OCI-LY7 (cell line): ENCODE results near the gene EPS15.

Source experiments
- EZH2phosphoT487 ChIP-seq: fragments of 200-600 bp; sonication (generic); IDR thresholded peaks from 2 replicates; pipeline ENCODE4 v1.6.1; 2018; ENCODE audit warnings: low read depth, borderline replicate concordance, mild to moderate bottlenecking, mixed run types, antibody characterized with exemption, low read length, moderate library complexity, mixed read lengths
- TF ChIP-seq, protein P1 (sequence below): fragments of 200-600 bp; sonication (generic); conservative IDR thresholded peaks from 2 replicates; pipeline ENCODE4 v1.5.1; 2014; ENCODE audit warnings: mild to moderate bottlenecking, antibody characterized with exemption, low read length, moderate library complexity, mixed read lengths

DNA sequence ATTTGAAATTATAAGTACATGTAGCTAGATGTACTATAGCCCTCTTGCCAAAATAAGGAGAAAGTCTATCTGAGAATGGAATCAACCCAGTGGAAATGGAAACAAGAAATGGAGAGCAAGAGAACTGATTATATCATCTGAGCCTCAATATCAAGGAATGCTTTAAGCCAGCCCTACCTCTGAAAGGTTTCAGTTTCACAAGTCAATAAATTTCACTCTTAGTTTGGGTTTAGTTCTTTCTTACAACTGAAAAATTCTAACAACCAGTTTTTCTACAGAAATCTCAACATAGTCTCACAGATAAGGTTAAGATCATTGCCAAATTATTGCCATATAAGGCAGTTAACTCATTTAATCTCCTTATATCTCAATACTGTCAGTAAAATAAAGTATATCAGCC lies 80.0 kb downstream of the EPS15 start:
- TF ChIP-seq, protein P1, sequence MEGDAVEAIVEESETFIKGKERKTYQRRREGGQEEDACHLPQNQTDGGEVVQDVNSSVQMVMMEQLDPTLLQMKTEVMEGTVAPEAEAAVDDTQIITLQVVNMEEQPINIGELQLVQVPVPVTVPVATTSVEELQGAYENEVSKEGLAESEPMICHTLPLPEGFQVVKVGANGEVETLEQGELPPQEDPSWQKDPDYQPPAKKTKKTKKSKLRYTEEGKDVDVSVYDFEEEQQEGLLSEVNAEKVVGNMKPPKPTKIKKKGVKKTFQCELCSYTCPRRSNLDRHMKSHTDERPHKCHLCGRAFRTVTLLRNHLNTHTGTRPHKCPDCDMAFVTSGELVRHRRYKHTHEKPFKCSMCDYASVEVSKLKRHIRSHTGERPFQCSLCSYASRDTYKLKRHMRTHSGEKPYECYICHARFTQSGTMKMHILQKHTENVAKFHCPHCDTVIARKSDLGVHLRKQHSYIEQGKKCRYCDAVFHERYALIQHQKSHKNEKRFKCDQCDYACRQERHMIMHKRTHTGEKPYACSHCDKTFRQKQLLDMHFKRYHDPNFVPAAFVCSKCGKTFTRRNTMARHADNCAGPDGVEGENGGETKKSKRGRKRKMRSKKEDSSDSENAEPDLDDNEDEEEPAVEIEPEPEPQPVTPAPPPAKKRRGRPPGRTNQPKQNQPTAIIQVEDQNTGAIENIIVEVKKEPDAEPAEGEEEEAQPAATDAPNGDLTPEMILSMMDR: no peak
- TF ChIP-seq EZH2phosphoT487: no peak
